ENCODE results near the gene ZNF92.

- TF ChIP-seq, protein P1, sequence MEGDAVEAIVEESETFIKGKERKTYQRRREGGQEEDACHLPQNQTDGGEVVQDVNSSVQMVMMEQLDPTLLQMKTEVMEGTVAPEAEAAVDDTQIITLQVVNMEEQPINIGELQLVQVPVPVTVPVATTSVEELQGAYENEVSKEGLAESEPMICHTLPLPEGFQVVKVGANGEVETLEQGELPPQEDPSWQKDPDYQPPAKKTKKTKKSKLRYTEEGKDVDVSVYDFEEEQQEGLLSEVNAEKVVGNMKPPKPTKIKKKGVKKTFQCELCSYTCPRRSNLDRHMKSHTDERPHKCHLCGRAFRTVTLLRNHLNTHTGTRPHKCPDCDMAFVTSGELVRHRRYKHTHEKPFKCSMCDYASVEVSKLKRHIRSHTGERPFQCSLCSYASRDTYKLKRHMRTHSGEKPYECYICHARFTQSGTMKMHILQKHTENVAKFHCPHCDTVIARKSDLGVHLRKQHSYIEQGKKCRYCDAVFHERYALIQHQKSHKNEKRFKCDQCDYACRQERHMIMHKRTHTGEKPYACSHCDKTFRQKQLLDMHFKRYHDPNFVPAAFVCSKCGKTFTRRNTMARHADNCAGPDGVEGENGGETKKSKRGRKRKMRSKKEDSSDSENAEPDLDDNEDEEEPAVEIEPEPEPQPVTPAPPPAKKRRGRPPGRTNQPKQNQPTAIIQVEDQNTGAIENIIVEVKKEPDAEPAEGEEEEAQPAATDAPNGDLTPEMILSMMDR (IDR thresholded peaks at IDR 0.05; ENCODE audit: low read depth, low read length, poor library complexity, severe bottlenecking), result no peak
- TF ChIP-seq EZH2phosphoT487 (IDR thresholded peaks at IDR 0.05; ENCODE audit: borderline replicate concordance, low read length), result no peak
These were observed 14.2 kb downstream of the ZNF92 start for GRCh38 chr7:65387891-65388290.
